SU-DHL-6 (cell line): Measurements from ENCODE around the gene RTCB.

Experiments used
- EZH2phosphoT487 ChIP-seq: fragments of 200-600 bp; sonication (generic), shearing (Covaris generic); conservative IDR thresholded peaks from 2 replicates; pipeline ENCODE4 v1.6.1; 2018; ENCODE audit warnings: mild to moderate bottlenecking, antibody characterized with exemption, low read length, moderate library complexity, mixed read lengths
- TF ChIP-seq, protein P1 (sequence below): fragments of 200-600 bp; sonication (generic); IDR thresholded peaks from one replicate; pipeline ENCODE4 v1.5.1; 2017; ENCODE audit warnings: antibody characterized with exemption, mild to moderate bottlenecking, low read length, moderate library complexity; ENCODE audit not compliant: insufficient read depth, poor library complexity, severe bottlenecking

DNA sequence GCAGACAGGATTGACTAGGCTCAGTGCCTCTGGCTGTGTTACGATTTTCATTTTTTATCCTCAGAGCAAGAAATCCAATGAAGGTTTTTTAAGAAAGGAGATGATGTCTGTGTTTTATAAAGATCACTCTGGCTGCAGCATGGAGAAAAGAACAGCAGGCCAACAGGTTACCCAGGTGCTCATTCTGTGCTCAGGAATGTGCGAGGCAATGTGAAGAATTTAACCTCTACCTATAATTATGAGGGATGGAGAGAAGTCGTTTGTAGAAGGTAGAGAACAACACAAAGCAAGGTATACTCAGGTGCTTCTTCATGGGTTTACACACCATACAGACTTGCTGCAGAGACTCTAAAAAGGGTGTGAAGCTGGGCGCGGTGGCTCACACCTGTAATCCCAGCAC, 10.0 kb upstream of the RTCB start:
- TF ChIP-seq, protein P1, sequence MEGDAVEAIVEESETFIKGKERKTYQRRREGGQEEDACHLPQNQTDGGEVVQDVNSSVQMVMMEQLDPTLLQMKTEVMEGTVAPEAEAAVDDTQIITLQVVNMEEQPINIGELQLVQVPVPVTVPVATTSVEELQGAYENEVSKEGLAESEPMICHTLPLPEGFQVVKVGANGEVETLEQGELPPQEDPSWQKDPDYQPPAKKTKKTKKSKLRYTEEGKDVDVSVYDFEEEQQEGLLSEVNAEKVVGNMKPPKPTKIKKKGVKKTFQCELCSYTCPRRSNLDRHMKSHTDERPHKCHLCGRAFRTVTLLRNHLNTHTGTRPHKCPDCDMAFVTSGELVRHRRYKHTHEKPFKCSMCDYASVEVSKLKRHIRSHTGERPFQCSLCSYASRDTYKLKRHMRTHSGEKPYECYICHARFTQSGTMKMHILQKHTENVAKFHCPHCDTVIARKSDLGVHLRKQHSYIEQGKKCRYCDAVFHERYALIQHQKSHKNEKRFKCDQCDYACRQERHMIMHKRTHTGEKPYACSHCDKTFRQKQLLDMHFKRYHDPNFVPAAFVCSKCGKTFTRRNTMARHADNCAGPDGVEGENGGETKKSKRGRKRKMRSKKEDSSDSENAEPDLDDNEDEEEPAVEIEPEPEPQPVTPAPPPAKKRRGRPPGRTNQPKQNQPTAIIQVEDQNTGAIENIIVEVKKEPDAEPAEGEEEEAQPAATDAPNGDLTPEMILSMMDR = no peak
- TF ChIP-seq EZH2phosphoT487 = no peak
